Measurements from ENCODE around the gene HDX.
"Not testable (repeated sequence)": the region's sequence is repeated elsewhere in the genome, so short reads cannot be mapped to it uniquely, and the experiment has no call there.

The HDX gene

GRCh38 chrX:84339507-84340364, 162.5 kb downstream of the HDX start:
- peak; percentile 8 for DNase-seq (ENCODE audit: low spot score)

GRCh38 chrX:84336646-84337045, 165.6 kb downstream of the HDX start:
- DNase-seq (ENCODE audit: low spot score) = no peak

GRCh38 chrX:84335121-84335520, 167.1 kb downstream of the HDX start:
- DNase-seq (ENCODE audit: low spot score) = no peak

GRCh38 chrX:84322083-84322827, 180.0 kb downstream of the HDX start:
- no peak for DNase-seq (ENCODE audit: low spot score)

- DNase-seq (ENCODE audit: low spot score) = no peak
These were observed 181.6 kb downstream of the HDX start for GRCh38 chrX:84320614-84321013.

- DNase-seq (ENCODE audit: low spot score) = no peak
These were observed 182.2 kb downstream of the HDX start for GRCh38 chrX:84320023-84320422.

GRCh38 chrX:84318661-84319060, 183.6 kb downstream of the HDX start:
- DNase-seq (ENCODE audit: low spot score) = no peak

- DNase-seq (ENCODE audit: low spot score) = not testable (repeated sequence)
These were observed 186.3 kb downstream of the HDX start for GRCh38 chrX:84315946-84316345.

All from activated CD4-positive, alpha-beta T cell treated with anti-CD3 and anti-CD28 coated beads, Interleukin-2, Interleukin-4, amounts not matched to agents 100 ng/mL and 50 ng/mL, durations not matched to agents 16 hours and 8 hours (primary cell).